Stimulated activated CD8-positive, alpha-beta memory T cell treated with anti-CD3 and anti-CD28 coated beads, Interleukin-15, amount 100 ng/mL, for 1 hour (primary cell): Measurements from ENCODE around the gene GAPVD1.
"Not testable (repeated sequence)": the region's sequence is repeated elsewhere in the genome, so short reads cannot be mapped to it uniquely, and the experiment has no call there.

Experiments
- DNase-seq: peaks from one replicate; pipeline ENCODE4 v3.0.0-alpha.2; 2020; ENCODE audit warnings: low read depth

Gene GAPVD1

GRCh38 chr9:125304273-125304672 lies 42.6 kb downstream of the GAPVD1 start:
- no peak for DNase-seq

GRCh38 chr9:125312411-125312810 lies 50.8 kb downstream of the GAPVD1 start:
- no peak for DNase-seq

GRCh38 chr9:125316359-125316758 lies 54.7 kb downstream of the GAPVD1 start:
- DNase-seq: not testable (repeated sequence)

GRCh38 chr9:125317704-125318103 lies 56.1 kb downstream of the GAPVD1 start:
- DNase-seq: no peak

DNA sequence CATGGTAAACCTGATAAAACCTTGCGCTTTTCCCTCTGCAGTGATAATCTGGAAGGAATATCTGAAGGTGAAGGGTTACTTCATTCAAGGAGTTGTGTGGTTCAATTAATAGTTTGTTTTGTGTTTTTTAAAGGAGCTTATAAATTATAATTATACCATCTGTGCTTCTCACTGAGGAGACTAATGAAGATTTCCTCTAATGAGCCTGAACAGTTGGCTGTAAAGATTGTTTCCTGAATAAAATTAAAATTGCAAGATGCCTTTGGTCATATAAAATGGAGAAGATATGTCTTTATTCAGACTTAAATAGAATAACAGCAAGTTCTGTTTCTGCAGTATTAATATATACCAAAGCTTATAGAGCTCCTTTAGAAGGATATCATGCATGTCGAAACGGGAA lies 59.9 kb downstream of the GAPVD1 start:
- DNase-seq: no peak

DNA sequence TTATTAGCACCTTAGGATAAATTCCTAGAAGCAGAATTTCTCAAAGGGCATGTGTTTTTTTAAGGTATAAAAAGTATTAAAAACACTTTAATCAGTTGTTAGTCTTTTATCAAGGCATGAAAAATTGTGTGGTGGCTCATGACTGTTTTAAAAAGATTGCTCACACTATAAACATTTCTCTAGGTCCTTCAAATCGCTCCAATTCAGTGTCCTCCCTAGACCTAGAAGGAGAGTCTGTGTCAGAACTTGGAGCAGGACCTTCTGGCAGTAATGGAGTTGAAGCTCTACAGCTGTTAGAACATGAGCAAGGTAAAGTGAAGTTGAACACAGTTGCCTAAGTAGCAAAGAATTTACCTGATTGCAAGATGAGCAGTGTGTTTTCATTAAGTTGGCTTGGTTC lies 62.0 kb downstream of the GAPVD1 start:
- no peak for DNase-seq

GRCh38 chr9:125325826-125326225 lies 64.2 kb downstream of the GAPVD1 start:
- no peak for DNase-seq

DNA sequence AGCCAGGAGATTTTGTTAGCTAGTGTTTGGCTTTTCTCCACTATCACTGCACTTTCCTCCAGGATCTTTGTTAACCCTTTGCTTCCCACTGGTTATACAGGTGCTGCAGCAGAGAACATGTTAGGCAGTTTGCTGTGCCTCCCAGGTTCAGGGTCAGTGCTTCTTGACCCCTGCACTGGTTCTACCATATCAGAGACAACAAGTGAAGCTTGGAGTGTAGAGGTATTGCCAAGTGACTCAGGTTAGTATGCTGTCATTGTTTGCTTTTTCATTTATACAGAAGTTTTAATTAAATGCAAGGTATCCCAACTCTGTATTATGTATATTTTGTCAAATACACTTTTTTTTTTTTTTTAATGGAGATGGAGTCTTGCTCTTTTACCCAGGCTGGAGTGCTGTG lies 68.4 kb downstream of the GAPVD1 start:
- DNase-seq: no peak

DNA sequence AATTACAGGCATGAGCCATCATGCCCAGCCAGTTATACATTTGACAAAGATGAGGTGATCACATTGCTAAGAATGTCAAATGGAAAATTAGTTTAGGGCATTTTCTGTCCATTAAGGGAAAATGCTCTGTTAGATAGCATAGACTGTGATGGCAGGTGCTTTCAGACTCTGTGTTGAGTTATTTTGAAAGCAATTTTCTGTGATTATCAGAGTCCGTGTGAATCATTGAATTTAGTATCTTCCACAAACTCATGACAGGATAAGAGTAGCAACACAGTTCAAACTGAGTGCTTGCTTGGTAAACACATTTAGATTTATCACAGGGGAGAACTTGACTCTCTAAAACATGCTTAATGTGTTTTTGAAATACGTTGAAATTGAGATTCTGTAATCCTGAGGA lies 69.0 kb downstream of the GAPVD1 start:
- no peak for DNase-seq

DNA sequence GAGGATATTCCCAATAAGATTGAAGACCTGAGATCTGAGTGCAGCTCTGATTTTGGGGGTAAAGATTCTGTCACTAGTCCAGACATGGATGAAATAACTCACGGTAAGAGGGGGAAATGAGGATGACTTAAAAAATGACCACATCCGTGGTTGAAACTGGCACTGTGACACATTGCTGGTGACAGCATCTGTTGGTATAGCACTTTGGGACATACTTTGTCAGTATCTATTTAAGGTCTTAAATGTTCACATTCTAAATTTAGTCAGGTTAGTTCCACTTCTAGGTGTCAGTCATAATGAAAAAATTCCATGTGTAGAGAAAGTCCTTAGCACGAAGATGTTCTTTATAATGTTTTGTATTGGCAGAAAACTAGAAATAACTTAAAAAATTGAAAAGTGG lies 70.9 kb downstream of the GAPVD1 start:
- no peak for DNase-seq

GRCh38 chr9:125337236-125337635 lies 75.6 kb downstream of the GAPVD1 start:
- DNase-seq: no peak

DNA sequence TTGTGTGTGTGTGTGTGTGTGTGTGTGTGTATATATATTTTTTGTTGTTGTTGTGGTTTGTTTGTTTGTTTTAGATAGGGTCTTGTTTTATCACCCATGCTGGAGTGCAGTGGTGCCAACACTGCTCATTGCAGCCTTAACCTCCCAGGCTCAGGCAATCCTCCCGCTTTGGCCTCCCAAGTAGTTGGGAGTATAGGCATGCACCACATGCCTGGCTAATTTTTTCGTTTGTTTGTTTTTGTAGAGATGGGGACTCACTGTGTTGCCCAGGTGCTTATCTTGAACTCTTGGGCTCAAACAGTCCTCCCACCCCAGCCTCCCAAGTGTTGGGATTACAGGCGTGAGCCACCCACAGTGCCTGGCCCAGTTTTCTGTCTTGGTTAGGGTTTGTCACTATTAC lies 77.3 kb downstream of the GAPVD1 start:
- no peak for DNase-seq

DNA sequence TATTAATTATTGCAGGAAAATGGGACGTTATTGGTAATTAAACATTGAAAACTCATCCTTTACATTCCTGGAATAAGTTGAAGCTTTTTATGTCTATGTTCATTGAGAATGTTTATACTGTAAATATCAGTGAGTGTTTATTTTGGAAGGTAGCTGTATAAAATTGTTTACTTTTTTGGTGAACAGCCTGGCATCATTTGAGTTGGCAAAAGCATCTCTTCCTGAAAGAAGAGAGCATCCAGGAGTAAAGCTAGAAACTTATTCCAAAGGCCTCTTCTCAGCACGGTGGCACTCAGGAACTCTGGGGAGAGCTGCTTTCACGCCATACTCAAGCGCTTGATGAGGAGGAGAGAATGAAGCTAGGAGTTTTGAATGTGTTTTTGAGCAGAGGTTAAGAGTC lies 79.9 kb downstream of the GAPVD1 start:
- DNase-seq: no peak

GRCh38 chr9:125343518-125344275 lies 82.1 kb downstream of the GAPVD1 start:
- no peak for DNase-seq

- DNase-seq: no peak
These were observed 84.6 kb downstream of the GAPVD1 start for GRCh38 chr9:125346080-125346732.

- DNase-seq: no peak
These were observed 94.0 kb downstream of the GAPVD1 start for GRCh38 chr9:125355601-125356000.

DNA sequence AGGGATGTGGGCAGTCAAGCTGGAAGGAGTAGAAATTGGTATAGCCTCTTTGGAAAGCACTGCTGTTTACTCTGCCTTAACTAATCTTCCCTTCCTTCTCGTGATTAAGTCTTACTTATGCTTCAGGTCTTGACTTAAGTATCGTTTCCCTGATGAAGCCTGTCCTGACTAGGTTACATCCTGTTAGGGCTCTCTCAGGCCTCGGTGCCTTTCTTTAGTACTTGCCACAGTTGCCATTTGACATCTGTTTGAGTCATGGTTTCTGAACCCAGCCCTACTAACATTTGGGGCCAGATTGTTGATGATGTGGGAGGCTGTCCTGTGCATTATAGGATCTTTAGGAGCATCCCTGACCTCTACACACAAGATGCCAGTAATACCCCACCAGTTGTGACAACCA lies 94.4 kb downstream of the GAPVD1 start:
- DNase-seq: no peak

DNA sequence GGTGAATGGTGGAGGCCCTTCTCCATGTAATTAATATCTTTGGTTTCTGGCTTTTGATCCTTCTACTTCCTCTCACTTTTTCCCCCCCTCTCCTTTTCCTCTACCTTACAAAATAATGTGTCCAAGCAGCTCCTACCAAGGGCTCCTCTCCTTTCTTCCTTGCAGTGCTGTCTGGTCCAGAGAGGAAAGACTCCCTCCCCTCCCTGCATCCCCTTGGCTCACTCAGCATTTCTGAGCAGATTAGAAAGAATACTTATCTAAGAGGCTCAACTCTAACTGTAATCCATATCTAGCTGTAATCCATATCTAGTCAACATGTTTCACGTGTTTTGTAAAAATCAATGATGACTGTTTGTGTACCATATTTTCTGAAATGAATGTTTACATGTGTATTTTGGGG lies 97.4 kb downstream of the GAPVD1 start:
- DNase-seq: no peak

DNA sequence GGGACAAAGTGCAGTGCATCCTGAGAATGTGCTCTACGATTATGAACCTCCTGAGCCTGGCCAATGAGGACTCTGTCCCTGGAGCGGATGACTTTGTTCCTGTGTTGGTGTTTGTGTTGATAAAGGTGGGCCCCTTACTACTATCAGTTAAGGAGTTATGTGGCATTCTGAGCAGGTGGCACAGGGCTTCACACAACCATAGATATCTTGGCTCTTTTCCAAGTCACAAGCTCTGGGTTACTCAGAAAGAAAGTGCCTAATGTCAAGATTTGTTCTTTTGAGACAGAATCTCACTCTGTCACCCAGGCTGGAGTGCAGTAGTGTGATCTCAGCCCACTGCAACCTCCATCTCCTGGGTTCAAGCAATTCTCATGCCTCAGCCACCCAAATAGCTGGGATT lies 99.0 kb downstream of the GAPVD1 start:
- DNase-seq: no peak

- no peak for DNase-seq
These were observed 100.4 kb downstream of the GAPVD1 start for GRCh38 chr9:125361837-125362531.

DNA sequence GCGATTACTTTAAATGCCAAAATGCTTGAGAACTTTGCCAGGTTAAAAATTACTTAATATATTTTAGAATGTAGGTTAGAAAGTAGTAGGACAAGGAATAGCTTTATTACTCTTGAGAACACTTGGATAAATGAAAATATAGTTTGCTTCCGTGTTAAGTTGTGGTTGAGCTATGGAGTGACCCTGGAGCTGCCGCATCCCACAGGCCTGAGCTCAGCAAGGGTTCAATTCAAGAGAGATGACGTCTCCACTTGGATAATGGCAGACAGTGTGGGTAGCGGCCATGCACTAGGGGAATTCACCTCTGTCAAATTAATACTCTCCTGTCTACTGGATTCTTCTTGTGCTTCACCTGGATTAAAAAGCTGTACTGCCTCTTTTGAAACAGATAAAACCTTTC lies 105.0 kb downstream of the GAPVD1 start:
- no peak for DNase-seq

GRCh38 chr9:125370786-125371185 lies 109.2 kb downstream of the GAPVD1 start:
- DNase-seq: no peak
